Erythroblast (primary cell): ENCODE data around the gene VPS37C.

Experiments used
- GATA1 ChIP-seq: IDR thresholded peaks from 2 replicates; pipeline ENCODE4 v1.6.1; 2011; ENCODE audit warnings: low read depth, mild to moderate bottlenecking, control low read depth, low read length, moderate library complexity
- POLR2A ChIP-seq: IDR thresholded peaks from 2 replicates; pipeline ENCODE4 v1.6.1; 2011; ENCODE audit warnings: mild to moderate bottlenecking, low read length

- TF ChIP-seq POLR2A (no peak), GATA1 (no peak)
Measured at GRCh38 chr11:61110255-61111049, 50.8 kb downstream of the VPS37C start.
